HL-60 (cell line): ENCODE measurements around the gene KRT15.

Source experiments
- DNase-seq, 2 experiments: peaks; one replicate each; pipeline ENCODE4 v3.0.0-alpha.2; 2010 to 2020; ENCODE audit warnings: low read depth in 1 of 2, low spot score in 1 of 2
- H3K27ac ChIP-seq: fragments of 250-450 bp; sonication (Bioruptor Pico); replicated peaks from 2 replicates; pipeline ENCODE4 v1.5.1; 2020; ENCODE audit warnings: mild to moderate bottlenecking, moderate library complexity
- H3K27me3 ChIP-seq: fragments of 250-450 bp; sonication (Bioruptor Pico); 2 replicates; pipeline ENCODE4 v1.5.1; 2021; ENCODE audit warnings: mild to moderate bottlenecking, moderate library complexity; ENCODE audit not compliant: insufficient read depth, poor library complexity, severe bottlenecking
- H3K4me3 ChIP-seq: replicated peaks from 2 replicates; pipeline ENCODE4 v1.5.1; 2011; ENCODE audit warnings: mild to moderate bottlenecking, control low read depth, low read length; ENCODE audit not compliant: insufficient read depth
- CTCF ChIP-seq: IDR thresholded peaks from one replicate; pipeline ENCODE4 v1.5.1; 2011; ENCODE audit warnings: low read length, control low read depth, inconsistent platforms; ENCODE audit not compliant: insufficient read depth
- GABPA ChIP-seq: IDR thresholded peaks from 2 replicates; pipeline ENCODE4 v1.6.1; 2012; ENCODE audit warnings: low read depth
- POLR2AphosphoS5 ChIP-seq: IDR thresholded peaks from 2 replicates; pipeline ENCODE4 v1.6.1; 2012; ENCODE audit warnings: low read depth
- REST ChIP-seq: IDR thresholded peaks from 2 replicates; pipeline ENCODE4 v1.6.1; 2012; ENCODE audit warnings: low read depth; ENCODE audit not compliant: insufficient replicate concordance
- SPI1 ChIP-seq: IDR thresholded peaks from 2 replicates; pipeline ENCODE4 v1.6.1; 2012; ENCODE audit warnings: low read depth, mild to moderate bottlenecking, borderline replicate concordance

The KRT15 gene

GRCh38 chr17:41542357-41542756, 23.7 kb upstream of the KRT15 start:
- DNase-seq, result no peak
- H3K27me3 ChIP-seq, result no peaks in the 10 kb centered on the region
- no peak overlapping the region for H3K27ac ChIP-seq
- no peak overlapping the region for H3K4me3 ChIP-seq
- TF ChIP-seq SPI1, result no peak
- TF ChIP-seq REST, result no peak
- TF ChIP-seq GABPA, result no peak
- no peak for TF ChIP-seq CTCF
- no peak for TF ChIP-seq POLR2AphosphoS5

GRCh38 chr17:41540921-41541625, 22.4 kb upstream of the KRT15 start:
- no peak overlapping the region for H3K27ac ChIP-seq

More at GRCh38 chr17:41540921-41541625, 22.4 kb upstream of the KRT15 start:
- TF ChIP-seq CTCF (no peak), POLR2AphosphoS5 (no peak), REST (no peak), GABPA (no peak)
- Histone ChIP-seq H3K27me3 (peaks cover under 1% of the 10 kb centered on the region), H3K4me3 (no peak overlapping the region)
- no peak for DNase-seq
